ENCODE results near the gene ADARB2.

- TF ChIP-seq ETV6 (conservative IDR thresholded peaks at IDR 0.05 in 1 of 2, IDR thresholded peaks at IDR 0.05 in 1 of 2; ENCODE audit: borderline replicate concordance in 1 of 2, low read depth in 1 of 2), result no peak
- TF ChIP-seq JUNB (IDR thresholded peaks at IDR 0.05), result no peak
- no peak for TF ChIP-seq CTCF (IDR thresholded peaks at IDR 0.05 in 2 of 3, conservative IDR thresholded peaks at IDR 0.05 in 1 of 3; ENCODE audit: control insufficient read depth in 2 of 3, extremely low read depth in 1 of 3, insufficient read depth in 1 of 3, low read depth in 3 of 3, low read length in 3 of 3)
- no peak for TF ChIP-seq ZNF274 (IDR thresholded peaks at IDR 0.05; ENCODE audit: insufficient read depth, insufficient read length)
- TF ChIP-seq NR2C2 (IDR thresholded peaks at IDR 0.05; ENCODE audit: borderline replicate concordance, control insufficient read depth, insufficient read length, low read depth), result no peak
- TF ChIP-seq ATF3 (IDR thresholded peaks at IDR 0.05; ENCODE audit: borderline replicate concordance, extremely low read depth, low read depth, low read length), result no peak
- no peak for TF ChIP-seq ZNF207 (IDR thresholded peaks at IDR 0.05; ENCODE audit: borderline replicate concordance)
- no peak for TF ChIP-seq KDM1A (IDR thresholded peaks at IDR 0.05; ENCODE audit: borderline replicate concordance)
- no peak for TF ChIP-seq POLR2AphosphoS5 (IDR thresholded peaks at IDR 0.05; ENCODE audit: low read length)
These were observed 564.9 kb downstream of the ADARB2 start for GRCh38 chr10:1172256-1172984.

All from GM12878 (cell line).